HG03025 (cell line): ENCODE data around the gene MAGI2.

Experiments
- ATAC-seq: cut with Tn5 transposase; IDR thresholded peaks from one replicate; pipeline ENCODE4 v1.9.1; 2021; ENCODE audit warnings: mild to moderate bottlenecking, moderate library complexity; ENCODE audit not compliant: unreplicated experiment, low FRiP score

The MAGI2 gene

DNA sequence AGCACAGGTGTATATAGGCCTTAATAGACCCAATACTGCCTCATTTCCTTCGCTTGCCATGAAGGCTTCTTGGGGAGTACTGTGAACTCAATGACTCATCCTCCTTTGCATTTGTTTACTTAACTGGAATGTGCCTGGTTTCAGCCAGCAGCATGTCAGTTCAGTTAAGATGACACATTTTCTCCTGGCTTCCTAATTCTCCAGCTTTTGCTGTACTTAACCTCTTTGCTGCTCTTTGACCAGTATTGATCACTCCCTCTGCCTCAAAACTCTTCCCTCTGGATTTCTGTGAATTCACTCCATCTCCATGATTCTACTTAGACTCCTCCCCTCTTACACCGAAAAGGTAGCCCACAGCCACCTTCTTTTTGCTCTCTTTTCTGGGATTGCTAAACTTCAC is 135.7 kb downstream of the MAGI2 start:
- no peak for ATAC-seq

DNA sequence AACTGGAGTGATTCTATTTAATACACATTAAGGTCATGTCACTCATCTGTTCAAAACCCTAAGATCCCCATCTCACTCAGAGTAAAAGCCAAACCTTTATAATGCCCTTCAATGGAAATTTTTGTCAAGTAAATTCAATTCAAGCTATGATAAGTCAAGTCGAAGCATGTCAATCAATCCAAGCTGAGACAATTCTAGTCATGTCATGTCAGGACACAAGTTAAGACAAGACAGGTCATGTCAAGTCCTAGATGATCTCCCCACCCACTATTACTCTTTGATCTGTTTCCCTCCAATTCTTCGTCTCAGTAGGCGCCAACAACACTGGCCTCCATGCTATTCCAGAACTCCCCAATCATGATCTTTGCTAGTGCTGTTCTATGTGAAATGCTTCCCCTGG is 141.4 kb downstream of the MAGI2 start:
- no peak for ATAC-seq

- no peak for ATAC-seq
These were observed 145.3 kb downstream of the MAGI2 start for GRCh38 chr7:79308192-79308591.

GRCh38 chr7:79307376-79307775 is 146.1 kb downstream of the MAGI2 start:
- ATAC-seq = no peak

- ATAC-seq = no peak
These were observed 148.8 kb downstream of the MAGI2 start for GRCh38 chr7:79304711-79305110.

DNA sequence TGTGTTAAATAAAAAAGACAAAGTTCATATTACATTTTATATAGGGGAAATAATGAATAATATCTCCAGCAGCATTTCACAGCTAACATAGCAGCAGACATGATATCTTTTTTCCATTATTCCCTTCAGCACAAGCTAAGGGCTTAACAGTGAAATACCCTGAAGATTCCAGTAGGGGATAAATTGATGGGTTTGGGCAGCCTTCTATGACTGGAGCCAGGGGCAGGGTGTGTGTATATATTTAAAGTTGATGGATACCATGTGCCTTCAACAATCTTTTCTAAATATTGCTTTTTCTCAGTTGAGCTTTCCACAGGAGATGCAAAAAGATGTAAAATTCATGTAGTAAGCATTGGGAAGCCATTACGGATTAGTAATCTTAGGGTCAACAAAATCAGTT is 151.2 kb downstream of the MAGI2 start:
- ATAC-seq = no peak

- no peak for ATAC-seq
These were observed 152.0 kb downstream of the MAGI2 start for GRCh38 chr7:79301419-79301818.

GRCh38 chr7:79300573-79300972 is 152.9 kb downstream of the MAGI2 start:
- ATAC-seq = no peak

- no peak for ATAC-seq
These were observed 155.2 kb downstream of the MAGI2 start for GRCh38 chr7:79298145-79298760.

DNA sequence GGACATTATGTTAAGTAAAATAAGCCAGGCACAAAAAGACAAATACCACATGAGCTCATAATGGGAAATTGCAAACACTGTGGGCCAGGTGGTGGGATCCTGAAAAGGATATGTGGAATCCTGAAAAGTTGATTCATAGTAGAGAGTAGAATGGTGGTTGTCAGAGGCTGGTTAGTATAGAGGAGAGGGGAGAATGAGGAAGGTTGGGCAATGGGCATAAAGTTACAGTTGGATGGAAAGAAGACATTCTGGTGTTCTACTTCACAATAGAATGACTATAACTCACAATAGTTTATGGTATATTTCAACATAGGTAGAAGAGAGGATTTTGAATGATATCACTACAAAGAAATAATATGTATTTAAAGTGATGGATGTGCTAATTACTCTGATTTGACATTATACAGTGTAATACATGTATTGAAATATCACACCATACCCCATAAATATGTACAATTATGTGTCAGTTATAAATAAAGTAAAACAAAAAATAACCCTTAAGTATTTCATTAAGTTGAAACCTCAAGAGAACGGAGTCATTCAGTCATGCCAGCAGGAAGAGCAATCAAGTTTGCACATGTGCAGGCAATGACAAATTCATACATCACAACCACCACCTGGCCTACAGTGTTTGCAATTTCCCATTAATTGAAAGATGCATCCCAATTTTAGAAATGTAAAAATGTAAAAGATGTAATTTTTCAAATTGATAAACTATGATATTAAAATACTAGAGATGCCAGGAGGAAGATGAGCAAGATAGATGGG is 156.7 kb downstream of the MAGI2 start:
- ATAC-seq = no peak

DNA sequence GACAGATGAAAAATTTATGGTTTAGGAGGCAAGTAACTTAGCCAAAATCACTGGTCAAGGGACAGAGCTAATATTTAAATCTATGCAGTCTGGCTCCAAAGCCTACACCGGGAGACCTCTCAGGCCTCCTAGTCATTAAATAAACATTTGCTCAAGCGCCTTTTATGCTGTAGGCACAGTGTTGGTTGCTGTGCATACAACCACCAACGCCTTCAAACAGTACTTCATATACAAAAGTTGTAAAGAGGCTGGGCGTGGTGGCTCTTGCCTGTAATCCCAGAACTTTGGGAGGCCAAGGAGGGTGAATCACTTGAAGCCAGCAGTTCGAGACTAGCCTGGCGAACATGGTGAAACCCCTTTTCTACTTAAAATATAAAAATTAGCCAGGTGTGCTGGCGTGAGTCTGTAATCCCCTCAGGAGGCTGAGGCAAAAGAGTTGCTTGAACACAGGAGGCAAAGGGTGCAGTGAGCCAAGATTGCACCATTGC is 159.8 kb downstream of the MAGI2 start:
- ATAC-seq = no peak

DNA sequence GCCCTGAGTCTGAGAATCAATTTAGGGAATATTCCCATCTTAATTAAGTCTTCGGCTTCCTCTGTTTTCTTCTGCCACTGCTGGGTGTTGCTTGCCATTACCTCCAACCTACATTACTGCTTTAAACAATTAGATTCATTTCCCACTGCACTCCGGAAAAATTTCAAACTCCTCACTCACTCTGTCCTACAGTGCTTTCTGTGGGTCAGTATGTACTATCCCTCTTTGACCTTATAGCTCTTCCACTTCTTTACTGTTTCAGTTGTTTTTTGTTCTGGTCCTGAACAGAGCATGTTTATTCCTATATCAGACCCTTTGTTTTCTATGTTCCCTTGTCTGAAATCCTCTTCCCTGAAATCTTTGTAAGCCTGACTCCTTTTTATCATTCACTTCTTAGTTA is 160.6 kb downstream of the MAGI2 start:
- ATAC-seq = no peak

DNA sequence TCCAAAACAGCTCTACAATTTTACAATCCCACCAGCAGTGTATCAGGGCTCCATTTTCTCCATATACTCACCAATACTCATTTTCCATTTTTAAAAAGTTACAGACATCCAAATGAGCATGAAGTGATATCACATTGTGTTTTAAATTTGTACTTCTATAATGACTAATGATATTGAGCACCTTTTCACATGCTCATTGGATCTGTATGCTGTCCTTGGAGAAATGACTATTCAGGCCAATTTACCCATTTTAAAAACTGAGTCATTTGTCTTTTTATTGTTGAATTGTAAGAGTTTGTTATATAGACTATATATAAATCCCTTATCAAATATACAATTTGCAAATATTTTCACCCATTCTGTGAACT is 162.0 kb downstream of the MAGI2 start:
- no peak for ATAC-seq

DNA sequence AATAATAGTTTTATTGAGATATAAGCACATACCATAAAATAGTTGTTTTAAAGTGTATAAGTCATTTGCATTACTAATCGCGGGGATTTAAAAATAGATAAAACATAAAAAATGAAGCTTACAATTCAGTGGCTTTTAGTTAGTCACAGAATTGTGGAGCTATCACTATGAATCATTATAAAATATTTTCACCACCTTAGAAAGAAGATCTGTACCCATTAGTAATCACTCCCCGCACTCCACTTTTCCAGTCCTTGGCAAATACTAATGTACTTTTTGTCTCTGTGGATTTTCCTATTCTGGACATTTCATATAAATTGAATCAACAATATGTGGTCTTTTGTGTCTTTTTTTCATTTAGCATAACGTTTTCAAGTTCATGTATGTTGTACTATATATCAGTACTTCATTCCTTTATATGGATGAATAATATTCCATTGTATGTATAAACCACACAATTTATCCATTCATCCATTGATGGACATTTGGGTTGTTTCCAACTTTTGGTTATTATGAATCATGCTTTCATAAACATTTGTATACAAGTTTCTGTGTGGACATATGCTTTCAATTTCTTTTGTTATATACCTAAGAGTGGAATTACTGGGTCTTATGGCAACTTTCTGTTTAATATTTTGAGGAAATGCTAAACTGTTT is 162.5 kb downstream of the MAGI2 start:
- ATAC-seq = no peak

GRCh38 chr7:79290398-79290797 is 163.1 kb downstream of the MAGI2 start:
- ATAC-seq = no peak

DNA sequence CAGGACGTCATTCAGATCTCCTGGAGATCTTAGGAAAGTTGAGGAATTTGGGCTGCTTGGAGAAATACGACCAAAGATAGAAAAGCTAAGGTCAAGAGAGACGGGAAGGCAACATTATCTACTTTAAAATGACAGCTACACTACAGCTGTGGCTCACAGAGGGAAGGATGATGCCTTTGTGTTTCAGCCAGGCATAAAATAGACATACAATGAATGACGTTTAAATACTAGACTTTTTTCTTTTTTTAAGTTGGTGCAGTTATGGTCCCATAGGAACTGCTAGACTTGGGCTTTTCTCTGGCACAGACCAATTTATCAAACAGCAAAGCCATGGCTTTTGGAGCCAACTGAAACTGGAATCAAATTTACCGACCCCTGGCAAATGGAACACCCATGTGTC is 164.8 kb downstream of the MAGI2 start:
- ATAC-seq = no peak

GRCh38 chr7:79287981-79288380 is 165.5 kb downstream of the MAGI2 start:
- ATAC-seq = no peak

DNA sequence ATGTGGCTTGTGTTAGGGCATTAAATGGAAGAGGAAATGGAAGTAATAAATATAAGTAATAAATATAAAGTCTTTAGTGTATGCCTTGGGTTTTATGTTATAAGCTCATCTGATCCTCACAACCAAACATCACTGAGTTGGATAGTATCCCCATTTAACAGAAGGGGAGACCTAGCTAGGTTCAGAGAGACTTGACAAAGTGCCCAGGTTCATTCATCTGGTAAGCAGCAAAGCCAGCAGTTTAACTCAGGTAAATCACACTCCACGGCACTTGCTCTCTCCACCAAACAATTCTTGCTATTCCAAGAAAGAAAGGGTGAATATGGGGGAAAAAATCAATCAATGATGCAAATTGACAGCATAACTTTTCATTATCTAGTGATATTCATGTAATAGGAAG is 167.3 kb downstream of the MAGI2 start:
- no peak for ATAC-seq

- no peak for ATAC-seq
These were observed 167.7 kb downstream of the MAGI2 start for GRCh38 chr7:79285756-79286155.

DNA sequence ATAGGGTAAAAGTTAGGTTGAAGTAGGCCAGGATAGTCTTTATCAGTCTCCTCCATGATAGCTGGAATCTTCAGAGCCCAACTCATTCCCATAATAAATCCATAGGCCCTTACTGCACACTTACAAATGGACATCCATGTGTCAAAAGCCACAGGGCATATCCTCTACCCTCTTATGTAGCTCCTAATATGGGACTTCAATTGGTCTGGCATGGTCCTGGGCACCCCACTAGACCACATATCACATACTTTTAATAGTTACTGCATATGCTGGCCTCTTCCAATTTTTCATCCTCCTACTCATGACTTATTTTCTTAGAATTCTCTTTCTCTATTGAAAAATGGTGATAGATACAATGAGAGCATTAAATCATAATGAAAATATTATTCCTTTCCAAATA is 169.3 kb downstream of the MAGI2 start:
- no peak for ATAC-seq

DNA sequence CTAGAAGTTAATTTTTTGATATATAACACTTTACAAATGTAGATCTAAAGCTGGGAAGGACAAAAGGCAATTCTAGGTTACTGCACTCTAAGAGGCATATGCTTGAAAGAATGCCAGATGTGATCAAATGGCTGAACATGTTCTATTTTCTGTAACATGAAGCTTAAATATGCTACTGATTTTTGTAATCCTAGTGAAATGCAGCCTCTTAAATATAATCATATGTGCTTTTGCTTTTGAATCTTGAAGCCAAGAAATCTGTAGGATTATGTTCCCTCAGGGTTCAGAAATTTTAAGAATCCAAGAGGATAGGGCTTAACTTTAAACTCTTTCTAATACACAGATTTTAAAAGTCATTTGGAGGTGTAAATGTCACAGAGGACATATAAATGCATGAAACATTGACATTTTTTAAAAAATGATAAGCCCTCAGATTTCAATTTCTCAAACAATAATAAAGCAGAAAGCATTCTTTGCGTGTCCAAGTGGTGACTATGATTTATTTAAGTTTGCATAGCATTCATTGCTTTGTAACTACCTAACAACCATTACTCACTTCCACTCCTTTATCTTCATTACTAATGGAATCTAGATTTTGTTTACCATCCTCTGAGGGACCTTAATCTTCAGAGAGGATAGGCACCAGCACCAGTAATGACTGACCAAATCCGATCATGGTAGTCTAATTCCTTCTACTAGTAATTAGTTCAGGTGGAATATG is 170.4 kb downstream of the MAGI2 start:
- no peak for ATAC-seq
